Testis (tissue), 2 donors: ENCODE results near the gene NR3C1.

ENCODE experiments used
- POLR2A ChIP-seq: fragments of 450-650 bp; IDR thresholded peaks from one replicate; pipeline ENCODE4 v1.6.1; 2017; ENCODE audit warnings: antibody characterized with exemption, mild to moderate bottlenecking, moderate library complexity
- TF ChIP-seq, protein P1 (sequence below), 3 experiments: fragments of 450-650 bp in 2 of 3; fragments of 200-600 bp in 1 of 3; sonication (generic) in 1 of 3; IDR thresholded peaks; one replicate each; pipeline ENCODE4 v1.5.1; 2016 to 2019; ENCODE audit warnings: antibody characterized with exemption in 3 of 3, mild to moderate bottlenecking in 2 of 3, moderate library complexity in 1 of 3

DNA sequence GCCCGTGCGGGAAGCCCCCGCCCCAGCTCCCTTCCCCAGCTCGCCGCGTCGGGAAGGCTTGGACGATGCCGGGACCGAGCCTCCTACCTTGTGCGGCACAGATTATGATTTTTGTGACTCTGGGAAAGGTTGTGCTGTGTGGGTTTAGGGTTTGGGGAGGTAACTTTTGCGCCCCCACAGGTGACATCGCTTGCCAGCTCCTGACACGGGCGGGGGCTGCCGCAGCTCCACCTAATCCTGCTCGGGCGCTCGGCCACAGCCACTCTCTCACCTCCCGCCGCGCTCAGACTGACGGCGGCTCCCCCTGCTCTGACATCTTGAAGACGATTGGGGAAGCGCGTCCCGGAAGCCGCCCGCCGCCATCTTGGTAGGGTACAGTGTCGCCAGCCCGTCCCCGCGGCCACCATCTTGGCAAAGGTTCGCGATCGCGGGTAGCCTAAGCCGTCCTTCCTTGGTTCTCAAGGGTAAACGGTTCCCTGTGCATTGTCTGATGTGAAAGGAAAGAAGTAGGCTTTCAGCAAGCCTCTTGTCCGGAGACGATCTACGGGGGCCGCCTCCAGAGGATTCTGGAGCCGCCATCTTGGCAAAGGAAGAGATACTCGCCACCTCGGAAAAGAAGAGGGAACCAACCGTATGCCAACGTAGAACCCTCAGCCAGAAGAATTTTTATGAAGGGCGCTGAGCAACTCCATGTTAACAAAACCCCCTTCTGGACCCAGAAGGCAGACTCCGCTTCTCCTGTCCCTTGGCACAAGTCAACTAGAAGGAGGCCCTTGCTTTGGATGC is 1.8 kb upstream of the NR3C1 start:
- TF ChIP-seq, protein P1, sequence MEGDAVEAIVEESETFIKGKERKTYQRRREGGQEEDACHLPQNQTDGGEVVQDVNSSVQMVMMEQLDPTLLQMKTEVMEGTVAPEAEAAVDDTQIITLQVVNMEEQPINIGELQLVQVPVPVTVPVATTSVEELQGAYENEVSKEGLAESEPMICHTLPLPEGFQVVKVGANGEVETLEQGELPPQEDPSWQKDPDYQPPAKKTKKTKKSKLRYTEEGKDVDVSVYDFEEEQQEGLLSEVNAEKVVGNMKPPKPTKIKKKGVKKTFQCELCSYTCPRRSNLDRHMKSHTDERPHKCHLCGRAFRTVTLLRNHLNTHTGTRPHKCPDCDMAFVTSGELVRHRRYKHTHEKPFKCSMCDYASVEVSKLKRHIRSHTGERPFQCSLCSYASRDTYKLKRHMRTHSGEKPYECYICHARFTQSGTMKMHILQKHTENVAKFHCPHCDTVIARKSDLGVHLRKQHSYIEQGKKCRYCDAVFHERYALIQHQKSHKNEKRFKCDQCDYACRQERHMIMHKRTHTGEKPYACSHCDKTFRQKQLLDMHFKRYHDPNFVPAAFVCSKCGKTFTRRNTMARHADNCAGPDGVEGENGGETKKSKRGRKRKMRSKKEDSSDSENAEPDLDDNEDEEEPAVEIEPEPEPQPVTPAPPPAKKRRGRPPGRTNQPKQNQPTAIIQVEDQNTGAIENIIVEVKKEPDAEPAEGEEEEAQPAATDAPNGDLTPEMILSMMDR (IDR thresholded peaks at IDR 0.05): peak in 1 of 3 experiments; percentile 21
- TF ChIP-seq POLR2A: no peak
